HG02571 (cell line): ENCODE measurements around the gene MRTFB.

ENCODE experiments used
- ATAC-seq: cut with Tn5 transposase; IDR thresholded peaks from one replicate; pipeline ENCODE4 v1.9.1; 2021; ENCODE audit warnings: mild to moderate bottlenecking, moderate library complexity; ENCODE audit not compliant: unreplicated experiment

The MRTFB gene

DNA sequence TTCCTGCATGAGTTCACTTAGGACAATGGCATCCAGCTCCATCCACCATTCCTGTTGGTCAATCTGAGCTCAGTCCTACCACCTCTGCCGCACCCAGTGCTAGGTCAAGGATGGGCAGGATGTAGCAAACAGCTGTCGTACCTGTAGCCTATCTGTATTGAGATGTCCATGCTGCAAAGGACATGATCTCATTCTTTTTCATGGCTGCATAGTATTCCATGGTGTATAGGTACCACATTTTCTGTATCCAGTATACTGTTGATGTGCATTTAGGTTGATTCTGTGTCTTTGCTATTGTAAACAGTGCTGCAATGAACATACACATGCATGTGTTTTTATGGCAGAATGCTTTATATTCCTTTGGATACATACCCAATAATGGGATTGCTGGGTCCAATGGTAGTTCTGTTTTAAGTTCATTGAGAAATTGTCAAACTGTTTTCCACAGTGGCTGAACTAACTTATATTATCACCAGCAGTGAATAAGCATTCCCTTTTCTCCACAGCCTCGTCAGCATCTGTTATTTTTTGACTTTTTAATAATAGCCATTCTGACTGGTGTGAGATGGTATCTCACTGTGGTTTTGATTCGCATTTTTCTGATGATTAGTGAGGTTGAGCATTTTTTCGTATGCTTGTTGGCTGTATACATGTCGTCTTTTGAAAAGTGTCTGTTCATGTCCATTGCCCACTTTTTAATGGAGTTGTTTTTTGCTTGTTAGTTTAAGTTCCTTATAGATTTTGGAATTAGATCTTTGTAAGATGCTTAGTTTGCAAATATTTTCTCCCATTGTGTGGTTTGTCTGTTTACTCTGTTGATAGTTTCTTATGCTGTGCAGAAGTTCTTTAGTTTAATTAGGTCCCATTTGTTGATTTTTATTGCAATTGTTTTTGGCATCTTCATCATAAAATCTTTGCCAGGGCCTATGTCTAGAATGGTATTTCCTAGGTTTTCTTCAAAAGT, 7.2 kb upstream of the MRTFB start:
- no peak for ATAC-seq

DNA sequence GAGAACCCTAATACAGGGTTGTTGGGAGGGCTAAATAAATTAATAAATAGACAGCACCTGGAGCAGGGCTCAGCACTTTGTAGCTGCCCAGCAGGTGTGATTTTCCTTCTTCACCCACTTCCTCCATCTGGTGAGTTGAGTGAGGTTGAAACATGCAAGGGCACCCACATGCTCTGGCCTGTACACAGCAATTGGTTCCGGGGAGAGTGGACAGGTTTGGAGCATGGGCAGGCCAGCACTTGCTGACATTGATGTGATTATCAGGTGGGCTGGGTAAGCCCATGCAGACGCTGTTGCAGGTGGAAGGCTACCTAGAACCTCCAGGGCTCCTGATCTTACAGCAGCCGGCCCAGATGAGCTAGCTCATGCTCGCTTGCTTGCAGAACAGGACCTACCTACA, 1.3 kb upstream of the MRTFB start:
- ATAC-seq, result no peak

DNA sequence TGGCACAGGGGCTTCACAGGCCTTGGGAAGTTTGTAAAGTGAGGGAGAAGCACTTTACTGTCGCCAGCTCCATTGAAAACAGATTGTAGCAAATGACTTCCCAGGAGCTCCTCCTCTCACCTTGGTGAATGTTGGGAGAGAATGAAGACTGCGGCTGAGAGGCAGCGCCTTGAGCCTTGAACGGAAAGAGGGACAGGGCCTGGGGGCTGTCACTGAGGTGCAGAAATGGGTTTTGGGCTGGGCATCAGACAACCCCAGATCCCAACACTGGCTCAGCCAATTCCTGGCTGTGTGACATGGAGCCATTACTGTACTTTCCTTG, 603 bp upstream of the MRTFB start:
- no peak for ATAC-seq

DNA sequence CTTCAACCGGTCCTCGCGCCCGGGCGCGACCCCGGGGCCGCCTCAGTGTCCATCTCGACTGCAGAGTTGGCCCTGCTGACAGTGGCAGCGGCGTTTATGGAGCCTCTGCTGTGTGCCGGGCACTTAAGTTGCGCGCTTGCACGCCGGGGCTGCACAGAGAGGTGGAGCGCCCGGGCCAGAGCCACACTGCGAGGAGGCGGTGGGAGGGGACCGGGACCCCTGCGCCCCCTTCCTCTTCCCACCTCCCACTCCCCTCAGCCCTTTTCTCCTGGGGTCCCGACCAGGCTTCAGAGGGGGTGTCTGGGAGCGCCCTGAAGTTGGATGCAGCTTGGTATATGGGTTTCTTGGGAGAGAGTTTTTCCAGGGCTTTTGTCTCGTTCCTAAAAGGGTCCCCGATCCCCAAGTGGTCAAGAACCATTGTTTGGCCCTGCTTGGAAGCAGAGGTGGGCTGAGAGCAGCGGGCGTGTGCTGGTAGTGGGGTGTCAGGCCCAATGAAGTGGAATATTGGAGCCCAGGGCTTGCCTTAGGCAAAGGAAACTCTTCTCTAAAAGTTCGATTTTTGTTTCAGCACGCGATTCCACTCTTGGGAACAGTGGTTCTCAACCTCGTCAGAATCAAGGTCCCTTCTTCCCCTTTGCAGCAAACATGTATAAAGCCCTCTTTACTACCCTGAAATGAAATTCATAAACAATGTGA, 605 bp downstream of the MRTFB start:
- ATAC-seq, result peak; percentile 42

DNA sequence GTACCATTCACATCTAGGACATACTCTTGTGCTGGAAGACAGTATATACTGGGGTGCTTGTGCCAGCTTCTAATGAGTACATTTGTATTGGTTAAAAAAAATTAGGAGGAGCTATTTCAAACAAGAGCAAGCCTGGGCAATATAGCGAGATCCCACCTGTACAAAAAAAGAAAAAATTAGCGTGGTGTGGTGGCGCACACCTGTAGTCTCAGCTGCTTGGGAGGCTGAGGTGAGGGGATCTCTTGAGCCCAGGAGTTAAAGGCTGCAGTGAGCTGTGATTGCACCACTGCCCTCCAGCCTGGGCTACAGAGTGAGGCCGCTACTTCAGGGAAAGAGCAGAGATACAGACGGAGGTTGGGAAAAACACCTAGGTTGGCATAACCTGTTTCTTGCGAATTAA, 1.2 kb downstream of the MRTFB start:
- no peak for ATAC-seq

DNA sequence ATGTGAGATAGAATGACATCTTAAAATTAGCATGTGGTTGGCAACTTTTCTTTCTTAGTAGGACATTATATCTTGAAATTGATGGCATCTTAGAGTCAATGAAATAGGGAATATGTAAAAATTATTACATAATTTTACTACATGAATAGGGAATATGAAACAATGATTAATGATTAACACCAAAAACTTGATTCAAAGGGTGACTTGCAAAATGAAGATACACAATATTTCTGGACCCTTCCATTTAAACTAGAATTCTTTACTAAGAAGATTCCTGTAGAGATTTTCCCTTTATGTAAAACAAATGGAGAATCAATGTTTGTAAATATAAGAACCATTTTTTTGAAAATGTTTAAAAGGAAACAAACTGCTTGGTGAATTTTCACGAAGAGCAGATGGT, 3.4 kb downstream of the MRTFB start:
- ATAC-seq, result no peak

DNA sequence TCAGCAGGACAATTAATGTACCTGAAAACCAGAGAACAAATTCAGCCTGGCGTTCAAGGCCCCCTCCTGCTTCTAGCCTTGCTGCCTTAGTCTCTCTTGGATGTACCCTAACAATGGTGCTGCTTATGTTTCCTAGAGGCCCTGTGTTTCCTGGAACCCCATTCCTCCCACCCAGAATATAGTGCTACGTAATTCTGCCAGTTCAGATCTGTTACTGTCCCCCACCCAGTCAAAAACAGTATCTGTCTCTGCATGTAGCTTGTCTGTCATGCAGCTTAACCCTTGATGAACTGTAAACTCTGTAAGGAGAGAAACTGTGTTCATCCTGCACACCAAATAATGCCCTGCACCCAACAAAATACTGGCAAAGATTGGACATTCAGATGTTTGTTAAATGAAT, 6.8 kb downstream of the MRTFB start:
- no peak for ATAC-seq

DNA sequence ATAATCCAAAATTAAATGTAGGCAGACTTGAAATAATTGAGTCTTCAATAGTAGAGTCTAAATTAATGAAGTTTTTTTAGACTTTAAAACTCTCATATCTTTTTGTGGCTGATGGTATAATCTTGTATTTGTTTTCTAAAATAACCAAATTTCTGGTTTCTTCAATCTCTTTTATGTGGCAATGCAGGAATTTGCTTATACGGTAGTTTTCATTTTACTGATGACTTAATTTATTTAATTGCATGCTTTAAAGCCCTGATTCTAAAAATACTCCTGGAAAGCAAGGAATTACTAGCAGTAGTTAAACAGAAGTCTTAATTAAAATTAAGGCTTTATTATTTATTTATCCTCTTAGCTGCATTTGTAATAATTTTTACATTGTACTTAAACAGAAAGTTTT, 15.4 kb downstream of the MRTFB start:
- ATAC-seq, result no peak

DNA sequence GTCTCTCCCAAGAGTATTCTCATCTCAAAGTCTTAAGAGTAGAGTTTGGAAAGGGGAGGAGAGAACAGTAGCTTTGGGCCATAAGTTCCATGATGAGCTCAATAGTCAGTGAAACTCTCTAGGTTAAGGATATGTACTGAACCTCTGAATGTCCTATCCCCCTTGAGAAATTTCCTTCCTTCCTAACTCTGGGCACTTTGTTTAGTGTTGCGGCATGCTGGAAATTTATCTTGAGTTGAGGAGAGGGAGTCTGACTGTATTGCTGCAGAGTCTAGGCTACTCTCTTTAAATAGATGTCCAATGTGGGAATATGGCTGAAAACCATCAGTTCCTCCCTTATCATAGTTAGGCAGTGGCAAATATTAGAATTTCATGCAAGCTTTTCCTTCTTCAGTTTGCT, 16.1 kb downstream of the MRTFB start:
- ATAC-seq, result no peak

DNA sequence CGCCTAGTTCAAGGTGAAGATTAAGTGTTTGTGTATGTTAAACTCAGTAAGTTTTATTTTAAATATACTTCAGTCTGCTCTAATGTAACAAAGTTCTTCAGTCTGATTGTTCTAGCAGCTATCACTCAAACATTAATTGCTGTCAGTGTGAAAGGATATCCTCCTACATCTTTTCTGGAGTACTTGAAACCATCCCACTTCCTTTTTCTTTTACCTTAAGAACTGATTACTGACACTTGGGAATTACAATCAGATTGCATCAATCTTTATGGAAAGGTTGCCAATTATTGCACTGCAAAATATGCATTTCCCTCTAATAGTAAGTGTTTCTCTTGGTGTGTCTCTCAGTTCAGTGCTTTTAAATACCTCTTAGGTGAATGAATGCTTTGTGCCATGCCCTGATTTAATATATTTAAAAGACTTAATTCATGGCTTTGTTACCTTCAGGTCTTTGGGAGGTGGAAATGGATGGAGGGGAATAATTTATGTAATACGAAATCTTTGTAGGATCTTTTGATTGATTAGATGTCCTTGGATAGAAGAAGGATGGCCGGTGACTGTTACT, 16.6 kb downstream of the MRTFB start:
- ATAC-seq, result no peak

DNA sequence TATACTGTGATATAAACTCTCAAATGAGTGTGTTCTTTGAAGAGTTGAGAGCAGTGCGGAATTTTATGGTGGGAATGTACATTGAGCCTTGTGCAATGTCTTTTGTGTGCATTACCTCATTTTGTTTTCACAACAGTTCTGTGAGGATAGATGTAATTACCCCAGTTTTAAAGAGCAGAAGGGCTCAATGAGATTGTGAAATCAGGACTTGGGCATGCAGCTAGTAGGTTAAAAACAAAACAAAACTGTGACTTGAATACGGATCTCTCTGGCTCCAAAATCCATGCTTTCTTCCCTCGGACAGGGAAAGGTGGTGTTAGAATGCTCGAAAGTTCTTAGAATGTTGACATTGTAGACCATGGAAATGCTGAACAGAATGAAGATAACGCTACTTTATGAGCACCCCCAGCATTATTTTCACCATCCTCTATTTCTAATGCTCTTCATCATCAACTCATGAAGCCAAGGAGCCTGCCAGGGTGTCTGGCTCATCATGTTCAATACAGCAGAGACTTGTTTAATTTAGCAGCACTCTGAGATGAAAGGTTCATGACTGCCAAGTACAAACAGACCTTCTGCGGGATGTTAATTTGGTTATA, 17.1 kb downstream of the MRTFB start:
- ATAC-seq, result no peak

DNA sequence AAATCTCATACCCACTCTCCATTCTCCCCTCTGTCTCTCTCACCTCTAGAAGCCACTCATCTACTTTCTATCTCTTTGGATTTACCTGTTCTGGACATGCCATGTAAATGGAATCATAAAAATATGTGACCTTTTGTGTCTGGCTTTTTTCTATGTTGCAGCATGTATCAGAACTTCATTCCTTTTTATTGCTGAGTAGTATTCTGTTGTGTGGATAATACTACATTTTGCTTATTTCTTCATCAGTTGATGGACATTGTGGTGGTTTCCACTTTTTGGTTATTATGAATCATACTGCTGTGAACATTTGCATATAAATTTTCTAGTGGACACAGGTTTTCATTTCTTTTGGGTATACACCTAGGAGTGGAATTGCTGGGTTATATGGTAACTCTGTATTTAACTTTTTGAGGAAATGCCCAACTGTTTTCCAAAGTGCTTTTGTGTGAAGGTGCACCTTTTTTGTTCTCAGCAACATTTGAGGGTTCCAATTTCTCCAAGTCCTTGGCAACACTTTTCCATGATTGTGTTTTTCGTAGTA, 18.2 kb downstream of the MRTFB start:
- no peak for ATAC-seq

DNA sequence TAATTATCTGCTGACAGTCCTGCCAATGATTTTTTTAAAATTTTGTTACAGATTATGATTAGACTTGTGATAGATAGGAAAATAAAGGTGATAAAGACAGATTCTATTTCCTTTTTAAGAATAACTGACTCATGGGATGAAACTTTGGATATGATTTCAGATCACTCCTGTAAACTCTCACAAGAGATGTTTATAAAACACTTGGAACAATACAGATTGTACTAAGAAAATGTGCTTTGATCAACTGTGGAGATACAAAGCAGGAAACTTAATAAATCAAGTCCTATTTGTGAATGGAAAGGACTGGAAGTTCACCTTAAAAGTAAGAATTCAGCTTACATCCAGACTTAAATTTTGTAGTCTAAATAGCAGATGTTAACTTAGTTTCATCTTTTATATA, 21.4 kb downstream of the MRTFB start:
- no peak for ATAC-seq

DNA sequence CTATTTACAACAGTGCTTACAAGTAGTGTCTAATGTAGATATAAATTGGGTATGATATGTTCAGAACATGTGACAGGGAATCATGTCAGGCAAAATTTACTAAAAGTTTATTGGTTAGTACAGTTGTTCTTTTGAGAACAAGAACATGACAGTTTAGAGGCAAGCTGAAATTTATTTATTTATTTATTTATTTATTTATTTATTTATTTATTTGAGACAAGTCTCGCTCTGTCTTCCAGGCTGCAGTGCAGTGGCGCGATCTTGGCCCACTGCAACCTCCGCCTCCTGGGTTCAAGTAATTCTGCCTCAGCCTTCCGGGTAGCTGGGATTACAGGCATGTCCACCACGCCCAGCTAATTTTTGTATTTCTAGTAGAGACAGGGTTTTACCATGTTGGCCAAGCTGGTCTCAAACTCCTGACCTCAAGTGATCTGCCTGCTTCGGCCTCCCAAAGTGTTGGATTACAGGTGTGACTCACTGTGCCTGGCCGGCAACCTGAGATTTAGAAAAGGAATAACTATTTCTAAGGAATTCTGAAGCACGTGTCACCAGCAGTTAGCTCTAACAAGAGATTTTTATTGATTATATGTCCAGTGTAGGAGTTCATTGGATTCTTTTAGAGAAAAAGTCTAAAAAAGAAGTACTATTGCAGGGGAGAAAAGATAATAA, 24.9 kb downstream of the MRTFB start:
- no peak for ATAC-seq

DNA sequence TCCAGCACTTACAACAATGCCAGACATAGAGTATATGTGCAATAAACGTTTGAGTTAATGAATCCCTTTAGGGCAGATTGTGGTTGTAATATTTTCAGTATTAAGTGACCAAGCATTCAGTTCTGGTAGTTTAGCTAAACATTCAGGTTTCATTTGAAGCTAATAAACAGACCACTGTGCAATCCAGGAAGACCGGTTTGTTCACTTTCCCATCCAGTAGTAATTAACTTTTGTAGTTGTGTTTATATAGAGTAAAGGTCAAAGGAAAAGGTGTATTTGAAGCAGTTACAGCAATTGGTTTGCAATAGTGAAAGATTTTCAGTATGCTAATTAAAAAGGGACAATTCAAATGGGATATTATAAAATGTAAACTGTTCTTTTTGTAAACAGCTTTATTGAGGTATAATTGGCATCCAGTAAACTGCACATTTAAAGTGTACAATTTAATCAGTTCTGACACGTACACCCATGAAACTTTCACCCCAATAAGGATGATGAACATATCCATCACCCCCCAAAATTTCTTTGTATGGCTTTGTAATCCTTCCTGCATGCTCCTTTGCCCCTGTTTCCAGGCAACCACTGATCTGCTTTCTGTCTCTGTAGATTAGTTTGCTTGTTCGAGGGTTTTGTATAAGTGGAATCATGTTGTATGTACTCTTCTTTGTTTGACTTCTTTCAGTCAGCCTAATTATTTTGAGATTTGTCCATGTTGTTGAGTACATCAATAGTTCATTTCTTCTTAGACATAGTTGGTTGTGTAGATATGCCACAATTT, 26.3 kb downstream of the MRTFB start:
- no peak for ATAC-seq

DNA sequence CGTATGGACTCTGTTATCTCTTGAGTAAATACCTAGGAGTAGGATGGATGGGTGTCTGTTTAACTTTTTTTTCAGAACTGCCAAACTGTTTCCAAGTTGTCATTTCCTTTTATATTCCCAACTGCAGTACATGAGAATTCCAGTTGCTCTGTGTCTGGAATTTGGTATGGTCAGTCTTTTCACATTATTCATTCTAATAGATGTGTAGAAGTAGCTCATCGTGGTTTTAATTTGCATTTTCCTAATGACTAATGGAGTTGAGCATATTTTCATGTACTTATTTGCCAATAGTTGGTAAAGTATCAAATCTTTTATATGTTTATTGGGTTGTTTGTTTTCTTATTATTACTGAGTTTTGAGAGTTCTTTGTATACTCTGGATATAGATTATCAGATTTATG, 27.0 kb downstream of the MRTFB start:
- no peak for ATAC-seq

DNA sequence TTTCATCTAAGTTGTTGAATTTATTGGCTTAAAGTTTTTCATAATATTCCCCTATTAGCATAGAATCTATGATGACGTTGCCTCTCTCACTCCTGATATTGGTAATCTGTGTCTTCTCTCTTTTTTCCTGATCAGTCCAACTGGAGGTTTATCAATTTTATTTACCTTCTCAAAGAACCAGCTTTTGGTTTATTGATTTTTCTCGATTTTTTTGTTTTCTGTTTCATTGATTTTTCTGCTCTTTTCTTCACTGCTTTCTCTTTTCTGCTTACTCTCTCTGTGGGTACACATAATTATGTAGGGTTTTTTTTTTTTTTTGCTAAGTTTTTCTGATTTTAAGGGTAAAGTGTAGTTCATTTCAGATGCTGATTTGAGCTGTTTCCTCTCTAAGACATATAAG, 29.7 kb downstream of the MRTFB start:
- ATAC-seq, result no peak

DNA sequence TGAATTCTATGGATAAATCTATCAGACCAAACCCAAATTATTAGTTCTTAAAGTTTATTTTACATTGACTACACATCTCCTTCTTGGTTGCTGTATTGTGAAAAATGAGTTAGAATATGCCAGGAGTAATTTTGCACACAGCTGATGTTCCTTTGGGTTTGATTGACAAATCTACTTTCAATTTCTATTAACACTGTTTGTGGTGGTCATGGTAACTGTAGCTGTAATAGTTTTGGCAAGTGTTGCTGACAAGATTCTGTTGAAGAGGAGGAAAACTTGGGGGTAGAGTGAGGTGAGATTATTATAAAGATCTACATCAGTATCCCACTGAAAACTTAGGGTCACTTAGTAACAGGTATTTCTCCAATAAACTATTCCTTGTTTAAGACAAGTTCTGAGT, 30.3 kb downstream of the MRTFB start:
- no peak for ATAC-seq

DNA sequence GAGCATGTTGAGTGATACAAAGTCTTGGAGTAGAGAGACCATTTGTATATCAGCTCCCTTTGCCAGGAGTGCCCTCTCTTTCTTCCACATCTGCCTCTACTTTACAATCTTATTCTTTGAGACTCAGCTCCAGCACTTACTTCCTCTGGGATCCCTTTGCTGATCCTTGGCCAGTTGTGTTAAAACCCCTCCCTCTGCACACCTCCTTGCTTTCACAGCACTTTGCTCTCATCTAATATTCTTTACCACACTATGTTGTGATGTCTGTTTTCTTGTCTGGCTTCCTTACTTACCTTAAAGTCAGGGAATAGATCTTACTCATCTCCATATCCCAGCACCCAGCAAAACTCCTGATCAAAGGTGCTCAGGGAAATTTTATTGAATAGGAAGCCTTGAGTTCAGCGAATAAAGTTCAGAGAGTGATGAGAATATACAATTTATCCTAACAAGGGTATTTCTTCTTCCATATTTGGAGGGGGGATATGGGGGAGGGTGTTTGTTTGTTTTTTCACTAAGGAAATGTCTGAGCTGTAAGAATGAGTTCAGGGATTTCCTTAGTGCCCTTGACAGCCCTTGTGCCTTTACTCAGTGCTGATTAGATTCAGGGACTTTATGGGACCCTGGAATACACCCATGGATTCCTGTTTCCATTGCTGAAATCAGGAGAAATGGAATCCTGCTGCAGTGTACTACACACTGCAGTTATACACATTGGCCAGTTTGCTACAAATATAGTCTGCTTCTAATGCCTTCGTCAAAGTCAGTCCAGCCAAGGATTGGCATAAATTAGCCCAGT, 32.0 kb downstream of the MRTFB start:
- no peak for ATAC-seq
